ENCODE data around the gene COMMD10.

GRCh38 chr5:116275282-116275681 lies 190.5 kb downstream of the COMMD10 start:
- no peak for TF ChIP-seq CTCF (IDR thresholded peaks at IDR 0.05; ENCODE audit: insufficient read depth, low read length, poor library complexity, severe bottlenecking)
- TF ChIP-seq EZH2phosphoT487 (conservative IDR thresholded peaks at IDR 0.05; ENCODE audit: low read length) = no peak
